ENCODE data around the gene RASSF3.

DNA sequence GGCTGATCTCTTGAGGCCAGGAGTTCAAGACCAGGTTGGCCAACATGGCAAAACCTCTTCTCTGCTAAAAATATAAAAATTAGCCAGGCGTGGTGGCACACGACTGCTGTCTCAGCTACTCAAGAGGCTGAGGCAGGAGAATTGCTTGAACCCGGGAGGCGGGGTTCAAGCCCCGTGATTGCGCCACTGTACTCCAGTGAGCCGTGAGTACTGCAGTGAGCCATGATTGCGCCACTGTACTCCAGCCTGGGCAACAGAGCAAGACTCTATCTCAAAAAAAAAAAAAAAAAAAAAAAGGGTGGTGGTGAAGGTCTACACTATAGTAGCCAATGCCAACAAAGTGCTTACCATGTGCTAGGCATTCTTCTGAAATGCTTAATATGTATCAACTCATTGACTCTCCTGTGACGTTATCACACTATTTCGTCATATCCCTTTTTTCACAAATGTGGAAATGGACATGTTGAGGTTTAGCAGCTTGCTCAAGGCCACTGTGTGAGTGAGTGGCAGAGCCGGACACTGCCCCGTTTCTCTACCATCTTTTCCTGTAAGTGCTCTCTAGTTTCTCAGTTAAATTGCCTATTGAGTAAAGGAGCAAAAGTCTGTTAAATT is 89.3 kb downstream of the RASSF3 start:
- TF ChIP-seq GATA2 (IDR thresholded peaks at IDR 0.05; ENCODE audit: low read depth, low read length) (no peak), GATA3 (IDR thresholded peaks at IDR 0.05; ENCODE audit: low read depth, low read length) (no peak)

Data from SH-SY5Y (cell line).